HAP-1 (cell line): ENCODE results near the gene MDH2.
A peak's percentile ranks its signal among the peaks of the same experiment; 100 is the strongest.
"Not testable (repeated sequence)": the region's sequence is repeated elsewhere in the genome, so short reads cannot be mapped to it uniquely, and the experiment has no call there.

ENCODE experiments used
- DNase-seq, 2 experiments: peaks; one replicate each; pipeline ENCODE4 v3.0.0-alpha.2; 2016 to 2020; ENCODE audit warnings: low spot score in 2 of 2
- H3K27me3 ChIP-seq: fragments of 250-450 bp; sonication (Bioruptor Pico); 2 replicates; pipeline ENCODE4 v1.5.1; 2020; ENCODE audit warnings: low read depth, mild to moderate bottlenecking, moderate library complexity
- H3K36me3 ChIP-seq: fragments of 250-450 bp; sonication (Bioruptor Pico); replicated peaks from 2 replicates; pipeline ENCODE4 v1.5.1; 2020; ENCODE audit warnings: mild to moderate bottlenecking
- H3K4me1 ChIP-seq: fragments of 250-450 bp; sonication (Bioruptor Pico); 2 replicates; pipeline ENCODE4 v1.5.1; 2020; ENCODE audit warnings: mild to moderate bottlenecking
- H3K4me3 ChIP-seq: fragments of 250-450 bp; sonication (Bioruptor Pico); 2 replicates; pipeline ENCODE4 v1.5.1; 2020; ENCODE audit warnings: mild to moderate bottlenecking, moderate library complexity
- H3K9me3 ChIP-seq: fragments of 250-450 bp; sonication (Bioruptor Pico); 2 replicates; pipeline ENCODE4 v1.5.1; 2020; ENCODE audit warnings: mild to moderate bottlenecking, moderate library complexity
- in situ Hi-C: fragments of 300-500 bp; cut with MboI; formaldehyde crosslinking; loops from 3 replicates; pipeline ENCODE4 v1.14.3; 2020; ENCODE audit warnings: low sequenced_read_pairs, inconsistent platforms, mixed read lengths

MDH2 gene

GRCh38 chr7:76054123-76055120 lies 6.5 kb downstream of the MDH2 start:
- peaks cover 86% of the 10 kb centered on the region for H3K36me3 ChIP-seq
- DNase-seq = no peak

DNA sequence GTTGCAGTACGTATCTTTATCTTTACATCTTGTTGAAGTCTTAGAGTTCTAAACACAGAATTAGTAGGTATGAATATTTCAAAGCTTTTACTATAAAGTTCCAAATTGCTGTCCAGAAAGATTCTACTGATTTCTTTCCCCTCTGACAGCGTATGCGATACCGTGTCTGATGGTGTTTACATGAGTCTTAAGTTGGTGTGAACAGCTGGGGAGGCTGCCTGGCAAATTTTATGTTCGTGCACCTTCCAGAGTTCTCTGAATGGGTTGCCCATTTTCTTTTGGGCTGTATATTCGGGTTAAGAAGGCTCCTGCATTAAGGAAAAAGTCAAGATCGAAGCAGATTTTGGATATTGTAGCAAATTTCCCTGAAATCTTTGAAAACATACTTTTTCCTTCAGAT lies 8.3 kb downstream of the MDH2 start:
- in situ Hi-C loops = no loop called here
- H3K36me3 ChIP-seq = peaks cover 91% of the 10 kb centered on the region
- no peak for DNase-seq
- H3K27me3 ChIP-seq = no peaks in the 10 kb centered on the region
- H3K4me3 ChIP-seq = no peak overlapping the region
- no peaks in the 10 kb centered on the region for H3K9me3 ChIP-seq
- no peaks in the 10 kb centered on the region for H3K4me1 ChIP-seq

More at GRCh38 chr7:76054123-76055120, 6.5 kb downstream of the MDH2 start:
- H3K9me3 ChIP-seq = no peaks in the 10 kb centered on the region
- in situ Hi-C loops = no loop called here
- no peaks in the 10 kb centered on the region for H3K27me3 ChIP-seq
- no peaks in the 10 kb centered on the region for H3K4me1 ChIP-seq
- H3K4me3 ChIP-seq = no peak overlapping the region

GRCh38 chr7:76057103-76057812 lies 9.4 kb downstream of the MDH2 start:
- no peaks in the 10 kb centered on the region for H3K9me3 ChIP-seq
- in situ Hi-C loops = no loop called here

DNA sequence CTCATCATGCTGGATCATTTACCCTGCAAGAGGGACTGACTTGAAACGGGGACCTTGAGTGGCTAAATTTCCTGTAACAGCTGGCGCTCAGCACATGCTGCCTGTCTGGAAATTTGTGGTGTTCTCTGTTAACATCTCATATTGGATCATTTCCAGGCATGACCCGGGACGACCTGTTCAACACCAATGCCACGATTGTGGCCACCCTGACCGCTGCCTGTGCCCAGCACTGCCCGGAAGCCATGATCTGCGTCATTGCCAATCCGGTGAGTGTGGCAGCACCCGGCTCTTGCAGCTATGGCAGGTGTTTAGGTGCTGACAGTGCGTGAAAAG lies 9.9 kb downstream of the MDH2 start:
- peaks cover 97% of the 10 kb centered on the region for H3K36me3 ChIP-seq
- no peaks in the 10 kb centered on the region for H3K9me3 ChIP-seq
- no peak for DNase-seq
- H3K4me1 ChIP-seq = no peaks in the 10 kb centered on the region
- H3K27me3 ChIP-seq = no peaks in the 10 kb centered on the region
- in situ Hi-C loops = no loop called here
- no peak overlapping the region for H3K4me3 ChIP-seq

More at GRCh38 chr7:76057103-76057812, 9.4 kb downstream of the MDH2 start:
- H3K4me3 ChIP-seq = no peak overlapping the region
- DNase-seq = no peak
- no peaks in the 10 kb centered on the region for H3K4me1 ChIP-seq
- peaks cover 93% of the 10 kb centered on the region for H3K36me3 ChIP-seq
- H3K27me3 ChIP-seq = no peaks in the 10 kb centered on the region

DNA sequence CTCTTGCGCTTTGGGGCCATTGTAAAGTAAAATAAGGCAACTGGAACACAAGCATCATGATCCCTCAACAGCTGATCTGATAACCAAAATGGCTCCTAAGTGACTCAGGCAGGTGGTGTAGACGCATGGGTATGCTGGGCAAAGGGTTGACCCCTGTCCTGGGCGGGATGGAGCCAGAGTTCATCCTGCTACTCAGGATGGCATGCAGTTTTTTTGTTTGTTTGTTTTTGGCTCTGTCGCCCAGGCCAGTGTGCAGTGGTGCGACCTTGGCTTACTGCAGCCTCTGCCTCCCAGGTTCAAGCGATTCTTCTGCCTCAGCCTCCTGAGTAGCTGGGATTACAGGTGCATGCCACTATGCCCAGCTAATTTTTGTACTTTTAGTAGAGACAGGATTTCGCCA lies 10.8 kb downstream of the MDH2 start:
- in situ Hi-C loops = not testable (repeated sequence)

DNA sequence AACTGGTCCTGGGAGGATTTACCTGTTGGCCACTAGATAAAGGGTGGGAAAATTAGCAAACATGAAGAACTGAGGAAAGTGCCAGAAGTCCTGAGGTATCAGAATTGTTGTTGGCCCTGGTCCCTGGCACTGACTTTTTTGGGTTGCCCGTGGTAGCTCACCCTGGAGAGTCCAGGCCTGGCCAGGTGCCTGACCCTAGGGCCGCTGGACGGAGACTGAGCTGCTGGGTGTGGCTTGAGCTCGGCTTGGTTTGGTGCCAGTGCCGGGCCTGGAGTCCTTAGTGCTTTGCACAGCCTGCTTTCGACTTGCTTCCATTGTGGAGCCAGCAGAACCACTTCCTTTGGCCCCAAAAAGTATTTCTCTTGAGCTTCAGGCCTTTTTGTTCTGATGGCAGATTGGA lies 12.9 kb downstream of the MDH2 start:
- H3K36me3 ChIP-seq = peaks cover 100% of the 10 kb centered on the region
- H3K4me3 ChIP-seq = no peak overlapping the region
- no peaks in the 10 kb centered on the region for H3K9me3 ChIP-seq
- no peaks in the 10 kb centered on the region for H3K4me1 ChIP-seq
- no peak for DNase-seq
- in situ Hi-C loops = no loop called here
- H3K27me3 ChIP-seq = no peaks in the 10 kb centered on the region

More for the DNA sequence above, 10.8 kb downstream of the MDH2 start:
- not testable (repeated sequence) for H3K9me3 ChIP-seq, DNase-seq, H3K4me1 ChIP-seq, H3K27me3 ChIP-seq, H3K4me3 ChIP-seq
- peaks cover 98% of the 10 kb centered on the region for H3K36me3 ChIP-seq

- in situ Hi-C loops = no loop called here
- Histone ChIP-seq H3K4me1 (no peaks in the 10 kb centered on the region), H3K27me3 (no peaks in the 10 kb centered on the region), H3K36me3 (peaks cover 98% of the 10 kb centered on the region), H3K9me3 (no peaks in the 10 kb centered on the region), H3K4me3 (no peak overlapping the region)
- no peak for DNase-seq
Observed at GRCh38 chr7:76062254-76062653, 14.3 kb downstream of the MDH2 start.

GRCh38 chr7:76063114-76063513 lies 15.2 kb downstream of the MDH2 start:
- Histone ChIP-seq H3K4me3 (no peak overlapping the region), H3K27me3 (no peaks in the 10 kb centered on the region), H3K36me3 (peaks cover 93% of the 10 kb centered on the region), H3K4me1 (no peaks in the 10 kb centered on the region), H3K9me3 (no peaks in the 10 kb centered on the region)
- DNase-seq = no peak
- in situ Hi-C loops = no loop called here

DNA sequence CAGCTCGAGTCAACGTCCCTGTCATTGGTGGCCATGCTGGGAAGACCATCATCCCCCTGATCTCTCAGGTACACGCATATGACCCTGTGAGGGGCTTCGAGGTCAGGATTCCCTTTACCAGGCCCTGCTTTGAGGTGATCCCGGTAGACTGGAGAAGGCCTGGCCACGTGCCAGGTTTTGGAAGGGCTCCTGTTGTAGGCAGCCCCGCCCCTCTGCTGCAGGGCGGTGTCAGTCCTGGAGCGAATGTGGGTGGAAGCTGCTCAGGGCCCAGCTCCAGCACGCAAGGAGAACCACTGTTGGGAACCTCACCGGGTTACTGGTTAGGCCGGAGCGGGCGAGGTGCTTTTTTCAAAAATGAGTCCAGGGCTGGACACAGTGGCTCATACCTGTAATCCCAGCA lies 15.6 kb downstream of the MDH2 start:
- in situ Hi-C loops = no loop called here
- Histone ChIP-seq H3K4me3 (no peak overlapping the region), H3K4me1 (no peaks in the 10 kb centered on the region), H3K9me3 (no peaks in the 10 kb centered on the region), H3K27me3 (no peaks in the 10 kb centered on the region), H3K36me3 (peaks cover 89% of the 10 kb centered on the region)
- peak in 1 of 2 experiments; percentile 54 for DNase-seq

- Histone ChIP-seq H3K4me3 (no peak overlapping the region), H3K4me1 (no peaks in the 10 kb centered on the region), H3K36me3 (peaks cover 81% of the 10 kb centered on the region), H3K9me3 (no peaks in the 10 kb centered on the region), H3K27me3 (no peaks in the 10 kb centered on the region)
- no peak for DNase-seq
- in situ Hi-C loops = no loop called here
Observed at GRCh38 chr7:76064208-76064970, 16.5 kb downstream of the MDH2 start.

DNA sequence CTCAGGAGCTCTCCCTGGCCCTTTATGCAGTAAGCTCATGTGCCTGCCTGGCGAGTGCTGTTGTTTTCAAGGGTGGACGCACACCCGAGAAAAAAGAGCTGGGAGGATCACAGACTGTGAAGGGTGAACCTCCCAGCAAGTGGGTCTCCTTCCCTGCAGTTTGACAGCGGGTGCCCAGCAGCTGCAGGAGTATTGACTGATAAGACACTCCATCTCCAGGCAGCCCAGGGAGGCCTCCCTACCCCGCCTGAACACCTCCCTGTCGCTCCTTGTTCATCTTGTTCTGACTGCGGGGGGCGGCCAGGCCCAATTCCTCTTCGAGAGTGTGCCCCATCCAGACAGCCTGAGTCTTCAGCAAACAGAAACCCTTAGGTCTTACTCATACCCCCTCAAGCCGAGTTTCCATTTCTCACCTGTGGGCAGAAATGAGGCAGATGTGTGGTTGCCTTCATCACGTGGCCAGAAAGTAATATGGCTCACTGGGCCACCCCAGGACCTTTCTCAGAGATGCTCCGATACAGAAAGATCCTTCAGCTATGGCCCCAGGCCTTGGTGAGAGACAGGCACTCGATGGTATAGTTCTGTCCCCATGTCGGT lies 17.2 kb downstream of the MDH2 start:
- no peak overlapping the region for H3K4me3 ChIP-seq
- H3K36me3 ChIP-seq = peaks cover 73% of the 10 kb centered on the region
- H3K9me3 ChIP-seq = no peaks in the 10 kb centered on the region
- in situ Hi-C loops = no loop called here
- no peak for DNase-seq
- H3K27me3 ChIP-seq = no peaks in the 10 kb centered on the region
- no peaks in the 10 kb centered on the region for H3K4me1 ChIP-seq

- Histone ChIP-seq H3K9me3 (no peaks in the 10 kb centered on the region), H3K27me3 (no peaks in the 10 kb centered on the region), H3K4me3 (no peak overlapping the region), H3K4me1 (no peaks in the 10 kb centered on the region; the same call in 1 of the 2 replicates), H3K36me3 (peaks cover 55% of the 10 kb centered on the region)
- no peak for DNase-seq
- in situ Hi-C loops = no loop called here
Observed at GRCh38 chr7:76066716-76067503, 19.0 kb downstream of the MDH2 start.

- peak in 1 of 2 experiments; percentile 26 for DNase-seq
- in situ Hi-C loops = no loop called here
- no peak overlapping the region for H3K4me3 ChIP-seq
Observed at GRCh38 chr7:76069238-76069638, 21.3 kb downstream of the MDH2 start.

More at GRCh38 chr7:76069238-76069638, 21.3 kb downstream of the MDH2 start:
- Histone ChIP-seq H3K9me3 (no peaks in the 10 kb centered on the region), H3K27me3 (no peaks in the 10 kb centered on the region), H3K36me3 (peaks cover 32% of the 10 kb centered on the region), H3K4me1 (no peaks in the 10 kb centered on the region; the same call in 1 of the 2 replicates)
